ENCODE measurements around the gene HIVEP2.

Gene HIVEP2

DNA sequence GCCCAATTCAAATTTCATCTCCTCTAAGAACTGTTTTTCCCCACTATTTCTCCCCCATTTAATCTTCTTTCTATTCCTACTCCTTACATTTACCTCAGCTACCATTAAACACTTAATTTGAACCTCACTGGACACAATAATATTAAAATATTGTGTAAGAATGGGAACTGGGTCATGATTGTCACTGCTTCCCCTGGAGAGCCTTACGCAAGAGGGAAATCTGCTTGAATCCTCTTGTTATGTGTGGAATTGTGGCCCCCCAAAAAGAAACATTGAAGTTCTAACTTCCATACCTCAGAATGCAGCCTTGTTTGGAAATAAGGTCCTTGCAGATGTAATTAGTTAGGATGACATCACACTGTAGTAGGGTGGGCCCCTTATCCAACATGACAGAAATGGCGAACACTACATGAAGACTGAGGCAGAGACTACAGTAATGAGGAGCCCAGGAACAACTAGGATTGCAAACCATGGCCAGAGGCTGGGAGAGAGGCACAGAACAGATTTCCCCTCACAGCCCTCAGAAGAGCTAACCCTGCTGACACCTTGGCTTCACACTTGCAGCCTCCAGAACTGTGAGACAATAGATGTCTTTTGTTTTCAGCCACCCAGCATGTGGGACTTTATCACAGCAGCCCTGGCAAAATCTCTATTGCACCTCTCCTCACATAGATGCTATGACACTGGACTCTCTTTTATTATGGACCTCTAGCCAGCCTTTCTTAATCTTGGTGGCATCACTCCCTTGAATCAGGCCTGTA is 29.9 kb downstream of the HIVEP2 start:
- no peak for DNase-seq

DNA sequence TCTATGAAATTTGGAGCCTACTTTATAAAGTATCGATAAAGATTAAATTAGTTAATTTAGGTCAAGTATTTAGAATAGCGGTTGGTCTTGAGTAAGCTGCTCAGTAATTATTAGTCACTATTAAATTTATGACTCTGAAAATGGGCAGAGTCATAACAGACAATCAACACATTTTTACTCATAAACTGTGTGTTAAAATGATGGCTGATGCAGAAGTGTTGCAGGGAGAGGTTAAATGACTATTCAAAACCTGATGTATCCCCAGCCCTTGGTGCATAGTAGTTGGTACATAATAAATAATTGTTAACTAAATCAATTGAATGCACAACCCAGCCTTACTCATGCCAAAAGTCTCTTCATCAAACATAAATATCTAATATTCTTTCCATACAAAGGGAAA is 30.6 kb downstream of the HIVEP2 start:
- DNase-seq = no peak

DNA sequence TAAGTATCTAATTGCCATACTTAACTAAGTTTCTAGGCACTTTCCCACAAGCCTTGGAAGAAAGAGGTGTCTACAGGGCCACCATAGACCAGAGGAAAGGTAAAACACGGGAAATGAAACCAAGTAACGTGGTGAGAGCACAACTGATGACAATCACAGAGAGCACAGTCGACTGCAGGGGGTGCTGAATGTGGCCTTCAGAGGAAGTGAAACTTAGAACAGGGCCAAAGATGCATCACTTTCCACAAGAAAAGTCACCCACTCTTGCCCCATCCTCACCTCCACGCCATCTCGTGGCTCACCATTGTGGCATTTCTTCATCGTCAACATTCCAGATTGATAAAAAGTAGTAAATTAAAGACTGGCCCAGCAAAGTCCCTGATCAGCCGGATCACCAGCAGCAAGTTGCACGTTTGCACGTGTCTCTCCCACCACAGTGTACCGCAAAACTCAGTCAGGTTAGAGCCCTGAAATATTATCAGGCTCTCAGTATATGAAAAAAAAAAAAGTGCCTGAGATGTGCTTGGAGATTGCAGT is 31.4 kb downstream of the HIVEP2 start:
- peak; percentile 22 for DNase-seq

DNA sequence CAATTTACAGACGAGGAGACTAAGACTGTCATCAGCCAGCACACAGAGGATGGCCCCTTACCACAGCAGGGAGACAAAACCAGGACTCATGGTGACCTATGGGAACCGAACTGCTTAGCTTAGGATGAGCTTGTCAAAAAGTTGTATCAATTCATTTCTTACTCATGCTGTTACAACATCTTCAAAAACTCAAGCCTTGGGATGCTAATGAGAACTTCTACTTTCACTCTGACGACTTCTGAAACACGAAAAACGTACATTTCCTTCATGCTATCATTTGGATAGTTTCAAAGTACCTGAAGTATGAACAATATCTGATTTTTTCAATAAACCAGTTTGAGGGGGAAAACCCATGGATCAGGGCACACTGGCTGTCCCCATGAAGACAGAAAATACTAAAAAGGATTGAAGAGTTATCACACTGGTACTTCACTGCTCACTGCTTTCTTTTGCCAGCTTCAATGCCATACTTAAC is 31.9 kb downstream of the HIVEP2 start:
- no peak for DNase-seq

DNA sequence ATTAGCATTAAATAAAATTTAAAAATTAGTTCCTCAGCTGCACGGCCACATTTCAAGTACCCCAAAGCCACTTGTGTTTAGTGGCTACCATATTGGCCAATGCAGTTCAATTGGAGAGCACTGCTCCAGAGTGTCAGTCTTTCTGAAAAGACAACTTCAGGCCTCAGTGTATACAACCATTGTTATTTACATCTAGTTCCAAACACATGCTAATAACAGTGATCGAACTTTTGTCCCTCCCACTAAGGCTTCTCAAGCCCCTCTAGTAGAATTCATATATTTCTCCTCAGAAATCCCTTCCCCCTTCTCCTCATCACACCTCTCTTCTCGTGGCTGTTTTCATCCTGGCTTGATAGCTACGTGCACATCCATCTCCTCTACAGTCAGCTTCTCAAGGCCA is 32.9 kb downstream of the HIVEP2 start:
- no peak for DNase-seq

DNA sequence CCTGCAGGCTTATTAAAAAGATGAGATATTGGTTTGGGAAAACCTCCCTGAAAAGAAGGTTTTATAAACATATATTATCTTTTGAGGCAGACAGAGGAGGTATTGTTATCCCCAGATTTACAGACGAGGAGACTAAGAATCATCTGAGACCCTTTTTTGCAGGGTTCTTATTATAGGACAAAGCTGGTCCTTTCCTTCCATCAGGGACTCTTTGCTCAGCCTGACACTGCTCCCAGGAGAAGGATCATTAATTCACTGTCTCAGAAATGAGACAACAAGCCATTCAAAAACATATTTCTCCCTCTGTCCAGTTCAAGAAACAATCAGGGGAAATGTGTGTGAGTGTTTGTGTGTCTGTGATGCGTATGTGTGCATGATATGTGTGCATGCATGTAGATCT is 33.5 kb downstream of the HIVEP2 start:
- DNase-seq = no peak

DNA sequence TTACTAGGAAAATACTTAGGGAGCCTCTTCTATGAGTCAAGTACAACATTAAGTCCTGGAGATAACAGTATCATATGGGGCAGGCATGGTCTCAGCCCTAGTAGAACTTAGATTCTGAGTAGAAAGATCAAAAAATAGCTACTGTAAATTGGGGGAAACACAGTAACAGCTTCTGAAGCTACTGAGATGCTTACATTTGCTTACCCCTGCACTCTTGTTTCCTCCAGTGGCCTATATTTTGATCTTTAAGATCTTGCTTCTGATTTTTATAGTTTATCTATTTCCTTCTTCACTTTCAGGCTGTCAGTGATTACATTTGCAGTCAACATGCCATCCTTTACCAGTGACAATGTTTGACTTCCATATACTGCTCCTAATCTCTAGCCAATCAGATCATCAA is 35.3 kb downstream of the HIVEP2 start:
- no peak for DNase-seq

DNA sequence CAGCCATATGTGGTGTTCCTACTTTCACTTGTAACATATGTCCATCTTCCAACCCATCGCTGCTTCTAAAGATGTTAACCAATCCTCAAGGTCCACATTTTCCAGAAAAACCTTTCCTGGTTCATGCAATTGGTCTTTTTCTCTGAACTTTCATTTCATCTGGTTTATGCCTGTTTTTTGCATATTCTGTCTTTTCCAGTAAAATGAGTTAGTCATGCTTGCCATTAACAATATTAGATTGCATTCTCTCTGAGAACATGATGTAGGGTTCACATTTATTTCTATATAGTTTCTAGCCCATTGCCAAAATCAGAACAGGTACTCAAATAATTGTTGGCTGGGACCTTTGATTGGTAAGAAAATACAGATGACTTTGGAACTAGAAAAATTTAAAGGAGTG is 36.7 kb downstream of the HIVEP2 start:
- DNase-seq = no peak

DNA sequence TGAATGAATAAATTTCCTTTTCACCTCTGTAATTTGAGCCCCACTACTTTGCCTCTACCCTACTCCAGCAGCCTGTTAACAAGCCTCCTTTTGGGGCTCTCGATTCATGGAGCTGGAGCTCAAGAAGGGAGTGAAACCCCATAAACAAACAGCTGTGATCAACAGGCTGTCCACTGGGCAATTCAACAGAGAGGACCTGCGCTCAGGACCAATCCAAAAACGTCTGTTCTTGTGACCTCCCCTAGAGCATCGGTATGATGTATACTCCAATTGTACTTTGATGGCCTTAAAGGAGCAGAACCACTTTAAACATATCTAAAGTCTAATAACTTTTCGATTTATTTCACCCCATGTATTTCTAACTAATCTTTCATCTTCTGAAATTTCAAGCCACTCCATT is 37.4 kb downstream of the HIVEP2 start:
- DNase-seq = no peak

DNA sequence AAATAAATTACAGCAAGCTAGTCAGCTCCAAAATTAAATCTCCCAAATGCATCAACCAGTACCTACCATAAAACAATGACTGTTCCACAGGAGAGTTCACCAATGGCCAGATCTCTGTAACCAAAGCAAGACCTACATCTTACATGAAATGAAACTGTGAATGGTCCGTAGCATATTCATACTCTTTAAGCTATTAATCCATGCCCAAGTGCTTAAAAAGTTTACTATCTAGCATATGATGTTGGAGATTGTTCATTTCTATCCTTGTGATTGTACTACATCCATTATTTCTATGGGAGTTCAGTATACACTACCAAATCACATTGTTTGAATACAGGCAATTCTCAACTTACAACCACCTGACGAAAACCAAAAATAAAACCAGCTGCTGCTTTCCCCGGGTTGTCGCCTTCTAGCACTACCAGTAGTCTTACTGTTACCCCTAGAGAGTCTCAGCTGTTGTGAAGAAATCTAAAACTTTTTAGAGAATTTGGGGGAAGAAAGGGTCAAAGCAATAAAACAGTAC is 38.0 kb downstream of the HIVEP2 start:
- DNase-seq = no peak

DNA sequence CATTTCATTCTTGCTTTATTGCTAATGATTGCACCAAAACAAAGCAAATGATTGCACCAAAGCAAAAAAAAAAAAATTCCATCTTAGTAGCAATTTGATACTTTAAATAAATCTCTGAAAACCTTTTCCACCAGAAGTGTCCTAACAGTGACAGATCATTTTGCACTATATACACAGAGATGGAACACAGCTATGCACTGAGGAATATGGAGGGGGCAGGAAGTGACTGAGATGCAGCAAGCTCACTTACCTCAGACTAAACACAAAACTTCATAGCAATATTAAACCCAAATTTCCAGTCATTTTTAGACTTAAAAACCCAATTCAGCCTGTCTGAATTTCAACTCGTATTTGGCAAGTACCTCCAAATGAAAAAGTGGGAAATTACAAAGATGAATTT is 41.2 kb downstream of the HIVEP2 start:
- DNase-seq = no peak

DNA sequence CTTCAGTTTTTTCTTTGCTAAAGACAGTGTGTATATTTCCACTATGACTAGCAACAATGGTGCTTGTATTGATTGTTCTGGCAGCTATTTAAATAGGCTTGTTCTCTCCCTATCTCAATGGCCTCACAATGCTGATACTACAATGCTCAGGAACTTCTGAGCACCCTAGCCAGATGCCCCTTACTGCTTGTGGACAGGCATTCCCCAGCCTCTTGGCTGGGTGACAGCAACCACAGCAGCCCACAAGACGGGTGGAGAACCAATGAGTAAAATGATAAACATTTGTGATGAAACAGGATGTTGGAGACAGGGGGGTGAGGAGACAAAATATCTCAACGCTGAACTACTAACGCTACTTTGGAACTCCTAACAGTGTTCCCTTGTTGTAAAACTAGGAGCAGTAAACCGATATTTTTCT is 42.3 kb downstream of the HIVEP2 start:
- peak; percentile 62 for DNase-seq

DNA sequence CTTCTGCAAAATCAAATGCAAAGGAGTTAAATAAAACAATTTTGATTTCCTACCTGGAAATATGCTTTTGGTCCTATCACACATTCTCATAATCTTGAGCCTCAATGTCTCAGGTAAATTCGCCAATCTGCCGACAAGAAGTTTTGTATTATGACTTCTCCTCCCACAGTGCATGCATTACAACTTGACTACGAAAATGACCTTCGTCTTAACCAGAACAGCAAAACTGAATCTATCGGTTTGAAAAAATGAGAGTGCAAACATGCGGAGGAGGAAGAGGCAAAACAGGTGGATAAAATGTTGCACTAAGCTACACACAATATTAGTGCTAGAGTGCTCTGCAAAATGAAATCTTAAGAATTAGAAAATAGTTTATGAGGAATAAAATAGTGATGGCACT is 43.4 kb downstream of the HIVEP2 start:
- no peak for DNase-seq

DNA sequence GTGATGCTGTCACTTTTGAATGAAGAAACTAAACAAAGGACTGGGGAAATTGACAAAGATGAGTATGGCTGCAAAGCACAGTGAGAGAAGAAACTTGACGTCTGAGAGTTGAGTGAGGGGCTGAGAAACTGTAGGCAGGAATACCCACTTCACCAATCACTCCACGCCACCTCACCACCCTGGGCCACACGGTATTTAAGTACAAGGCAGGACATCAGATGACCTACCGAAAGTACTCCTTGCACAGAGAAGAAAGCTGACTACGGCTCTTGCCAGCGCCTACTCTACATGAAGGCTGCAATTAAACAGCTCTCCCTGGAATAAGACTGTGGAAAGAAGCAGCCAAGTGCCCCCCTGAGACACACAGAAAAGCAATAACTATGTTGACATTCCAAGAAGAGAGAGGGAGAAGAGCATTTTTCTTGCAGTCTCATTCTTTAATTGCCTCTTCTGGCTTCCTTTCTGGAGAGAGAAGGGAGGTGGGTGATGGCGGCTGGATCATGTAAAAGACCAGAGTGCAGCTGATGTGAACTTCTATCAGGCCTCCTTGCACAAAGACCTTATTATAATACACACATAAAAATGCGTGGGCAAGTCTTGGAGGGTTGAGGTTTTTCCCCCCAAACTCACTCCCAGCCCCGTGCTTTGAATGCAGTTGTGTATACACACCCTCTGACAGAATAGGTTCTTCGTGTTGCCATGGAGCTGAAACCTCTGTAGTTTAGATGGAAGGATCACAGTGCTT is 44.6 kb downstream of the HIVEP2 start:
- DNase-seq = peak; percentile 40

DNA sequence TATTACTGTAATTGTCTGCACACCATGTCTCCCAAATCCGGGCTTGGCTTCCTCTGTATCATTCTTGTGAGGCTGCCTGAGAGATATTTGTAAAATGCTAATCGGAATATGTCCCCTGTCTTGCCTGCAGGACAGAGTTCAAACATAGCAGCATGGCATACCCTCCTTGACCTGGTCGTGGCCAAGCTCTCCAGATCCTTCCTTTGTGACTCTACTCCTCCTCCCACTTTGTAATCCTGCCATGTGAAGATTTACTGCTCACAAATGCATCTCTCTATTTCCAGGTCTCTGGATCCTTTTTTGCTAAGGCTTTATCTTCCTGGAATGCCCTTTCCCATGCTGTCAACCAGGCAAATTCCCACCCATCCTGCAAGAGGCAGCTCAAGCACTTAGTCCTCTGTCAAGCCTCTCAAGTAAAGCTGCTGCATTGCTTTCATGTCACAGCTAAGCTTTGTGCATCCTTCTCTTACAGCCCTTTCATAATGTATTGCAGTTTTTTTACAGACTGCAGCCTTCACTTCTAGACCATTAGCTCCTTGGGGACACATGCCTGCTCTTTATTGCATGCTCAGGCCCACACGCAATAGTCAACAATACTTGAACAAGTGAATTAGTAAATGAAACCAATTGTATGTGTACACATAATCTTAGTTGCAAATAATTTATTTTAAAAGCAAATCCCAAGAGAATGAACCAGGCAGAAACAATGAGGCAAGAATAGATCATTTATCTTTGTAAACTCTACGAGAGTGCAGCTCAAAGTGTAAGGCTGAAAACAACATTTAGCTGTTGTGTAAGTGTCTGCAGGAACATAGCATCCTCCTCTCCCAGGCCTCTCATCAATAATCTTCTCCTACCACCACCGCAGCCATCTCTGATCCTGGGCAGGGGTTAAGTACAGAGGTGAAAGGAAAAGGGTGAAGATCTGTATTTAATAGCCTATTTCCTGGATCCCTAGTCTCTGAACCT is 45.8 kb downstream of the HIVEP2 start:
- no peak for DNase-seq

DNA sequence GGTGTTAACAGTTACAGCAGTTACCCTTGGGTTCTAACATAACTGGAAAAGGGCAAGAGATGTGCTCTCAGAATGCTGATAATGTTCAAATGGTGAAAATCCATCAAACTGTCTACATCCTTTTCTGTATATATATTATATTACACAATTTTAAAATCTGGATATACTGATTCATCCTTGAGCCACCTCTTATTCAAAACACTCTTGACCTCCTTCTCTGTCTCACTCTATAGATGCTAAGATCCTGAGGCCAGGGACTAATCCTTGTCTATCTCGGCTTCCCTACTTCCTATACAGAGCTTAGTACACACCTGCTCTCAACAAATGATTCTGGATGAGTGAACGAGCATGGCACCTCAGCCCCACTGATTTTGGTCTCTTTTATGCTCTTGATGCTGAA is 47.3 kb downstream of the HIVEP2 start:
- DNase-seq = no peak

DNA sequence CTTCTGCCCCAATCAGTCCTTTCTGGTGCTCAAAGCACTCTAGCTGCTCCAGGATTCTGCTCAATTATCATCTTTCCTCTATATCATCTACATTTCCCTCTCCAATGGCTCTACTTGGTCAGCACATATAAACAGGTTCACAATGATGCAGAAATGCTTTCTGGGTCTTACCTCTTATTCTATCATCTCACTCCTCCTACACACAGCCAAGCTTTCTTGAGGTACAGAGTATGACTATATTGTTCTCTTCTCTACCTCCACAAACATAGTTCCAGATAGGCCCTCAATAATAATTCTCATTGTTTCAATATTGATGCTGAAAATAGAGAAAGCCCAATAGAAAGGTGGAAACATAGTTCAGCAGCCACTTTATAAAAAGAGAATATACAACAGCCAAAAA is 48.2 kb downstream of the HIVEP2 start:
- DNase-seq = no peak

DNA sequence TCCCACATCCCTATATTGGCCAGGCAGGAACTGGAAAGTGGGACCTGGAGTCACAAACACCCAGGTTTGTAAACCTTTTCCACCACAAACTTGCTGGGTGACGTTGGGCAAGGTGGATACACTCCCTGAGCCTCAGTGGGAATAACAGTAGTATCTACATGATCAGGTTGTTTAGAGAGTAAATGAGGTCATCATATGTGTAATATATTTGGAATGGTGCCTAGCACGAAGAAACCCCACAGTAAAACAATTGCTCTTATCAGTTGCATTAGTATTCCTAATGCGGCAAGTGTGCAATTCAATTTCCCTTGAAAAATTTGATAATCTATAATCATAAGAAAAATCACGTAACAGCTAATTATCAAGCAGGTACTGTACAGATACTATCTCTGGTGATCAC is 51.9 kb downstream of the HIVEP2 start:
- DNase-seq = no peak

DNA sequence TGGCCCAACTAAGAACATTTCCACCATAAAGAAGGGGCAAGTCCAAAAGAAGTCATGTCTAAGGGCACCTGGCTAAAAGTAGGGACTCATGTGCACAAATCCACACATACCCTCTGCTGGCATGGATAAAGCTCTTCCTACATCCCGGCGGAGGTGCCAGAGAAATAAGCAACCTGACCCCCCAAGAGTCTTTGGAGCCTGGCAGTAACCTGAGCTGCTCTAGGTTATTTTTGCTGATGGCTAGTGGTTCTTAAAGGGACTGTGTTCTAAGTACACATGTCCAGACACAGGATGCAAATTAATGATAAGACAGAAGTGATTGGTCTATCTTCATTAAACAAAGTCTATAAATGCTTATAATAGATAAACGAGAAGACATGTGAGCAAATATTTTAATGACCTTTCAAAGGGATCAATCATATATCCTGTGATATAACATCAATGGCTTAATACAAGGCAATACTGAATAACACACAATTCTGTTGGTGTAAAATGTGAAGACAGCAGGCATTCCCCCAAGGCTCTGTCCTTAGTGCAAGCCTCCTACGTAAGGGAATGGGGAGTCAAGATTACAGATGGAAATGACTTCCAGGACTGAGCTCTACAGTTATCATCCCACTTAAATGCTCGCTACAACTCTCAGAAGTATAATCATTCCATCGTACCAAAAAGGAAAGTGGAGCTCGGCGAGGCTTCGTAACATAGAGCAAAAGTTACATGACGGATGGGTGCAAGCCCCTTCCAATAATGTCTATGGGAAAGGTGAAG is 52.5 kb downstream of the HIVEP2 start:
- no peak for DNase-seq

DNA sequence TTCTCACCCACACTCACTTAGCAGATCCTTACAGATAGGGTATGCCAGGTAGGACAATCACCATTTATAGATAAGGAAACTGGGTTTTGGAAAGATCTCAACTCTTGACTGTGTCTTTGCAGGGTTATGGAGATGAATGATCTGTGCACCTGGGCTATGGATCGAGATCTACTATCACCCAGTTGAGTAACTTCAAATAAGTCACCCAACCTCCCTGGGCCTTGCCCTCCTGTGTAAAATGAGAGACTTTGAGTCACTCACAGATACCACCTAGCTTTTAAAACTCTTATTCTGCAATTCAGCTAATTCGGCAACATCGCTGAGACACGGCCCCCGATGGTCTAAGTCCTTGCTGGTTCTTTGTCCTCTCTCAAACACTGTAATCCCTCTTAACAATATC is 53.5 kb downstream of the HIVEP2 start:
- no peak for DNase-seq

DNA sequence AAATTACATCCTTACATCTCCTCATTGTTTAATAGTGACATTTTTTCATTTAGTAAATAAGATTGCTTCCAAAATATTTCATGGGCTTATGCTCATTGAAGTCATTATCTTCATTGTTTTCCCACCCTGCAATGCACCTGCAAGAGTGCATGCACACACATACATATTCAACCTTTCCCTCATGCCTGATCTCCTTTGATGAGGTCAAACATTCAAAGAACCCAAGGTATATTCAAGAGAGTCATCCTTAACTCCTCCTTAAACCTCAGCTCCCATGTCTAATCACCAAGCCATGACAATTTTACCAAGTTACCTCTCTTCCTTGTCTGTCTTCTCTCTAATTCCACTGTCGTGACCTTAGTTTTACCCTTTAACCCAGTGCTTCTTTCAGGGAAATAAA is 56.5 kb downstream of the HIVEP2 start:
- no peak for DNase-seq

DNA sequence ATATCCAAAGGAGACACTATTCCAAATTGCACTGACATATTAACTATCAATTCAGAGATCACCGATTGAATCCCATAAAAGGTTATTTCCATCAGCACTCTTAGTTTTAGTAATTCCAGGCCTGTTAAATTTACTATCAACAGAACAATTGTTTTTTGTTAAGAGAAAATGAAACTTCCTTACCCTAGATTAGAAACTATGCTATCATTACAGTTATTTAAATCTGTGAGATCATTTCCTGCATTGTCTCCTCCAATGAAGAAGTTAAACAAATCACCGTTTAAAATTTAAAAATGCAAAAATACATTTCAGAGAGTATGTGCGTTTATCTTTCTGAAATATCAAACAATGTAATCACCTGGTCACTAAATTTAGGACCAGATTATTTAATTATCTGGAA is 57.5 kb downstream of the HIVEP2 start:
- no peak for DNase-seq
